ENCODE results near the gene SEMA6D. TPM values are rescaled to one million over a fixed set of nuclear protein-coding genes. Genes with fewer than 3 reads are reported as not detected.

SEMA6D gene
- total RNA-seq, 4 donors from 2014 or later = 12.4 to 120 (median 105) TPM

GRCh38 chr15:47813748-47814384 is 96.6 kb downstream of the SEMA6D start:
- H3K4me3 ChIP-seq = no peak overlapping the region
- no peak for TF ChIP-seq CTCF (IDR thresholded peaks at IDR 0.05)
- TF ChIP-seq POLR2A (IDR thresholded peaks at IDR 0.05) = no peak
- no peaks in the 10 kb centered on the region for H3K36me3 ChIP-seq
- no peaks in the 10 kb centered on the region for H3K27me3 ChIP-seq
- no peak for DNase-seq
- H3K4me1 ChIP-seq = no peaks in the 10 kb centered on the region
- H3K27ac ChIP-seq = no peak overlapping the region
- H3K9me3 ChIP-seq = no peaks in the 10 kb centered on the region

- Histone ChIP-seq H3K27me3 (no peaks in the 10 kb centered on the region), H3K4me1 (no peaks in the 10 kb centered on the region), H3K27ac (no peak overlapping the region), H3K36me3 (no peaks in the 10 kb centered on the region), H3K9me3 (no peaks in the 10 kb centered on the region), H3K4me3 (no peak overlapping the region)
- no peak for DNase-seq
- TF ChIP-seq CTCF (IDR thresholded peaks at IDR 0.05) (no peak), POLR2A (IDR thresholded peaks at IDR 0.05) (no peak)
These were observed 97.3 kb downstream of the SEMA6D start for GRCh38 chr15:47814620-47815019.

- H3K36me3 ChIP-seq = no peaks in the 10 kb centered on the region
- TF ChIP-seq POLR2A (IDR thresholded peaks at IDR 0.05) (no peak), CTCF (IDR thresholded peaks at IDR 0.05) (no peak)
- H3K27me3 ChIP-seq = no peaks in the 10 kb centered on the region
- no peak for DNase-seq
- no peaks in the 10 kb centered on the region for H3K9me3 ChIP-seq
- no peaks in the 10 kb centered on the region for H3K4me1 ChIP-seq
- no peak overlapping the region for H3K27ac ChIP-seq
- H3K4me3 ChIP-seq = no peak overlapping the region
These were observed 100.8 kb downstream of the SEMA6D start for GRCh38 chr15:47817969-47818548.

- no peak overlapping the region for H3K4me3 ChIP-seq
- no peaks in the 10 kb centered on the region for H3K9me3 ChIP-seq
- no peak for TF ChIP-seq POLR2A (IDR thresholded peaks at IDR 0.05)
- no peak for TF ChIP-seq CTCF (IDR thresholded peaks at IDR 0.05)
- no peak overlapping the region for H3K27ac ChIP-seq
- H3K27me3 ChIP-seq = no peaks in the 10 kb centered on the region
- DNase-seq = no peak
- H3K4me1 ChIP-seq = no peaks in the 10 kb centered on the region
- H3K36me3 ChIP-seq = no peaks in the 10 kb centered on the region
These were observed 101.9 kb downstream of the SEMA6D start for GRCh38 chr15:47819158-47819557.

GRCh38 chr15:47820057-47820746 is 102.9 kb downstream of the SEMA6D start:
- DNase-seq = no peak
- TF ChIP-seq POLR2A (IDR thresholded peaks at IDR 0.05) = no peak
- TF ChIP-seq CTCF (IDR thresholded peaks at IDR 0.05) = no peak
- Histone ChIP-seq H3K4me3 (no peak overlapping the region), H3K9me3 (no peaks in the 10 kb centered on the region), H3K36me3 (no peaks in the 10 kb centered on the region), H3K4me1 (no peaks in the 10 kb centered on the region), H3K27me3 (no peaks in the 10 kb centered on the region), H3K27ac (no peak overlapping the region)

All from Peyer's patch (tissue), 4 donors.